Stimulated activated CD8-positive, alpha-beta memory T cell treated with anti-CD3 and anti-CD28 coated beads, Interleukin-2, amount 100 ng/mL, for 48 hours (primary cell): ENCODE data around the gene SYNPO.

Source experiments
- DNase-seq, 2 donors: peaks; one replicate each; pipeline ENCODE4 v3.0.0-alpha.2; 2020; ENCODE audit warnings: low read depth in 2 of 2

Gene SYNPO

GRCh38 chr5:150642567-150642927, 2.1 kb downstream of the SYNPO start:
- DNase-seq, result no peak

GRCh38 chr5:150642991-150643710, 2.7 kb downstream of the SYNPO start:
- DNase-seq, result no peak

- no peak for DNase-seq
Measured at GRCh38 chr5:150644058-150644457, 3.6 kb downstream of the SYNPO start.

GRCh38 chr5:150644514-150644913, 4.1 kb downstream of the SYNPO start:
- no peak for DNase-seq

GRCh38 chr5:150645070-150645700, 4.7 kb downstream of the SYNPO start:
- DNase-seq, result no peak

- no peak for DNase-seq
Measured at GRCh38 chr5:150647275-150648251, 7.1 kb downstream of the SYNPO start.

GRCh38 chr5:150648294-150649107, 8.0 kb downstream of the SYNPO start:
- no peak for DNase-seq

GRCh38 chr5:150649108-150650020, 8.9 kb downstream of the SYNPO start:
- DNase-seq, result no peak

- no peak for DNase-seq
Measured at GRCh38 chr5:150650021-150651006, 9.9 kb downstream of the SYNPO start.

- no peak for DNase-seq
Measured at GRCh38 chr5:150651382-150651781, 10.9 kb downstream of the SYNPO start.

- DNase-seq, result no peak
Measured at GRCh38 chr5:150651924-150652671, 11.6 kb downstream of the SYNPO start.

- DNase-seq, result no peak
Measured at GRCh38 chr5:150653145-150653761, 12.8 kb downstream of the SYNPO start.

- DNase-seq, result no peak
Measured at GRCh38 chr5:150653762-150654556, 13.5 kb downstream of the SYNPO start.

- no peak for DNase-seq
Measured at GRCh38 chr5:150655221-150655620, 14.8 kb downstream of the SYNPO start.

GRCh38 chr5:150656191-150657132, 16.0 kb downstream of the SYNPO start:
- DNase-seq, result peak; percentile 48 to 55

GRCh38 chr5:150658121-150658520, 17.7 kb downstream of the SYNPO start:
- DNase-seq, result no peak
